PC-3 (cell line): ENCODE results near the gene USP50.

Experiments used
- CTCF ChIP-seq: fragments of 300-600 bp; sonication (generic); conservative IDR thresholded peaks from 2 replicates; pipeline ENCODE4 v1.5.1; 2017; ENCODE audit warnings: antibody characterized with exemption, low read depth, mild to moderate bottlenecking, low read length
- EZH2 ChIP-seq: fragments of 300-600 bp; sonication (generic); IDR thresholded peaks from one replicate; pipeline ENCODE4 v1.6.1; 2017; ENCODE audit warnings: antibody characterized with exemption, mild to moderate bottlenecking, low read length; ENCODE audit not compliant: unreplicated experiment
- EZH2phosphoT487 ChIP-seq: fragments of 300-600 bp; sonication (generic); IDR thresholded peaks from 2 replicates; pipeline ENCODE4 v1.6.1; 2018; ENCODE audit warnings: mild to moderate bottlenecking, antibody characterized with exemption, low read length, borderline replicate concordance

- TF ChIP-seq CTCF (no peak), EZH2 (no peak), EZH2phosphoT487 (no peak)
Observed at GRCh38 chr15:50476143-50476542, 70.3 kb downstream of the USP50 start.
